T-helper 9 cell (primary cell): Measurements from ENCODE around the gene PPFIA1.

Experiments
- DNase-seq: peaks from one replicate; pipeline ENCODE4 v3.0.0-alpha.2; 2020
- total RNA-seq, 2 donors: gene quantifications; one replicate each; lab custom pipeline; 2026; lab: John Stamatoyannopoulos, UW

Gene PPFIA1
- 49.5 to 87.0 reads per million in 2 donors for total RNA-seq

DNA sequence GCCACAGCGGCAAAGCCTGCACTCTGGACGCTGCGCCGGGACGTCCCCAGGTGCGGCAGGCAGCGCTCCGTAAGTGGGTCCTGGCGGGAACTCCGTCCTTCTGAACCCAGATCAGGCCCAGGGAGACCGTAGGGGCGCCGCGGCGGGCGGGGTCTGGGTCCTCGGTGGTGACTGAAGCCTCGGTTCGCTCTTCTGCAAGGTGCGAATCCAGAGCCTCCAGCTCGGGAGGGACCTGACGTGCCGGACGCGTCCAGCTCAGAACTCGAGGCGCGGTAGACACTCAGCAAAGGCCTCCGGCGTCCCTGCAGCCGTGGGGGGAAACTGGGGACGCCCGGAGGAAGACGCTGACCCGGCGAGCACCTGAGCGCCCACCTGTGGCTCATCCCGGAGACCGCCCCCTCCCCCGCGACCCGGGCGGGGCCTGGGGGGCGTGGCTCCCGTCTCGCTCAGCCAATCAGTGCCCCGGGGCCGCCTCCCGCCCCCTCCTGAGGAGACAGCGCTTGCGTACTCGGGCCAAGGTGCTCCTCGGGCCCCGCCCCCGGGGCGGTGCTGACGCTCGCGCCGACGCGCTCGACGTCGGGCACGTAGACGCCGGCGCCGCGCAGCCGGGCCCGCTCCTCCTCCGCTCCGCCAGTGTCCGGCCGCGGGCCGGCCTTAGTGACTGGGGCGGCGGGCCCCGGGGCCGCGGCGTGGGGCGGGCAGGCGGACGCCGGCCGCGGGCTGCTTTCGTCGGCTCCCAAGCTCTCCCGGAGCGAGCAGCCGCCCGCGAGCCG, at the start of gene PPFIA1:
Gene PPFIA1 (plus strand): TSS at position 587 of the 773 bp plus-strand sequence. CDS start 1,483 bp downstream, outside the sequence.
- DNase-seq, result peak; percentile 94

DNA sequence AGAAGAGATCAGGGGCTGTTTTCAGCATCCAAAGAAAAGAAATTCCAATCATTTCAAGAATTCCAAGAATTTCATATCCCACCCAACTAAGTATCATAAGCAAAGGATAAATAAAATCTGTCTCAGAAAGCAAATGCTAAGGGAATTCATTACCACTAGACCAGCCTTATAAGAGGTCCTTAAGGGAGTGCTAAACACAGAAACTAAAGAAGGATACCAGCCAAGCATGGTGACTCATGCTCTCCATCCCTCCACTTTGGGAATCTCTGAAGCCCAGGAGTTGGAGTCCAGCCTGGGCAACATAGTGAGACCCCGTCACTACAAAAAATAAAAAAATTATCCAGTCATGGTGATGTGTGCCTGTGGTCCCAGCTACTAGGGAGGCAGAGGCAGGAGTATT, 49.6 kb upstream of the PPFIA1 start:
- no peak for DNase-seq

DNA sequence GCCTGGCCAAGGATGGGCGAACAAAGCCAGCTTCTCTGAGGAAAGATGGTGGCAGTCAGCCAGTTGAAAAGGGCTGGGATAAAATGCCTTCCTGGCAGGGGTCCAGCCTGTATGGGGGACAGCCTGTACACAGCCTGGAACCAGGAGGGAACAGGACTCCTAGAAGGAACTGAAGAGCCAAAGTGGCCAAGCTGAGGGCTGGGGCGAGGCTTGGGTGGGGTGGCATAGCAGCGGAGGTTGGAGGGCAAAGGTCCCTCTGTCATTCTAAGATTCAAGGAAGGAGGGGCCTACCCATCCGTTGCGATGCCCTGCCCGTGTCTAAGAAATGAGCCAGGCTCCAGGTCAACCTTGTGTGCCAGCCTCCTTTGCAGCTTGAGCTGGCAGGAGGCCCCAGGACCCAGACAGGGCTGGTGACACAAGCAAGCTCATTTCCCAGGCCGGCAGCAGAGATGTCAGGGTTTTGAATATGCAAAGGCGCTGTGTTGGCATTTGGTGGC, 44.8 kb upstream of the PPFIA1 start:
- DNase-seq, result no peak

DNA sequence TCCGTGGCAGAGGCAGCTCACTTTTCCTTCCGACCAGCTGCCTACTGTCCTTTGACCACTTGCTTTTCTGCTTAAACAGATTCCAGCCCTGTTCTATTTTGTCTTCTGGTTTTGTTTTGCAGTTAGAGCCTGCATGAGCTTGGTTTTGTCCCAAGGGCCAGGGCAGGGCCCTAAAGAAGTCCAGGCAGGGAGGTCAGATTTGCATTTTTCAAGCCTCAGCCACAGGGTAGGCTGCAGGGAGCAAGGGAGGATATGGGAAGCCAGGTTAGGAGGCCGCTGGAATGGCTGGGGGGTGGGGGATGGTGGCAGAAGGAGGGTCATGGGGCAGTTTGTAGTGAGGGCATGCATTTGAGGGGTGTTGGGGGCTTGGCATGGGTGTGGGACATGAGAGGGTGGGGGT, 44.3 kb upstream of the PPFIA1 start:
- no peak for DNase-seq

DNA sequence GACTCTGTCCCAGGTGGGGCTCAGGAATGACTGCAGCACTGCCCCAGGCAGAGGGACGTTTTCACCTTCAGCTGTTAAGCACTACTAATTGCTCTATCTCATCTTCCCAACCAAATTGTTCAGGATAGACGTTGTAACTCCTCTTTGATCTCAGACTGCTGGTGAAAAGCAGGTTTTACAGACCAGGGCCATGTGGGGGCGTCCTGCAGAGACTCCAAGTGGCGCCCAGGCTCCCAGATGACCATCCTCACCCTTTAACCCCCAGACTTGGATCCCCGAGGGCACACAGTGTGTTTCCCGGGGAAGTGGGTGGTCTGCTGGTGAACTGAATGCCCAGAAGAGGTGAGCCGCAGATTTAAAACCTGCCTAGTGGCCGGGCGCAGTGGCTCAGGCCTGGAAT, 43.5 kb upstream of the PPFIA1 start:
- DNase-seq, result no peak

DNA sequence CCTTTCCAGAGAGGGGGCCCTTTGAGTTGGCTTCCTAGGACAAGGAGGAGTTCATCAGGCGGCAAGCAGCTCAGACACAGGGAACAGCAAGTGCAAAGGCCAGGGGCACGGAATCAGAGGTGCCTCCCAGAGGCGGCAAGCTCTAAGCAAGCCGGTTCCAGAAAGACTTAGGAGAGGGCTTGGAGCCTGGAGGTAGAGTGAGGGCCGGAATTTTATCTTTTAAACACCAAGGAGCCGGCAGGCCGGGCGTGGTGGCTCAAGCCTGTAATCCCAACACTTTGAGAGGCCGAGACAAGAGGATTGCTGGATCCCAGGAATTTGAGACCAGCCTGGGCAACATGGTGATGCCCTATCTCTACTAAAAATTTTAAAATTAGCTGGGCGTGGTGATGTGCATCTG, 40.8 kb upstream of the PPFIA1 start:
- DNase-seq, result no peak

DNA sequence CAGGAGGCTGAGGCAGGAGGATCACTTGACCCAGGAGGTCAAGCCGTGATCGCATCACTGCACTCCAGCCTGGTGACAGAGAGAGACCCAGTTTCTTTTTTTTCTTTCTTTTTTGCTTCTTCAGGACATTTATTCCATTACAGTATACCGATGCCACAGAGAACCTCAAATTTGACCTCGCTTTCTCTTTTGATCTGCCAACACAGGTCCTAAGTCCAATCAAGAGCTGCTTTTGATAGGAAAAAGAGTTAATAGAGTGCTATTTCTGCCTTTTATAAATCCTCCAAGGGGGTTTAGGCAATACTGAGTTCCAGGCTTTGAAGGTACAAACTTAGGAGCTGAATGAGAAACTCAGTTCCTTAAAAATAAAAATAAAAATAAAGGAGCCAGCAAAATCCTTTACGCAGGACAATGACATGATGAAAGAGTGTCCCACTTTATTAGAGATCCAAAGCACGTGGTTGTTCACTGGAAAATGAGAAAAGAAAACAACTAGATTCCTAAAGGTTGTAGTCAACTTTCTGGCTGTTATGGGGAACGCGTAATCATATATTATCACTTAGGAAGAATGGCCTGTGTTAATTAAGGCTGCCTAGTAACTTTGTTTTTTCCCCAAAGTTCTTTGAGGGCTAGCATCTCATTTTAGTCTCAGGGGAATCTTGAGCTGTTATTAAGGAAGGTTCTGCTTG, 40.2 kb upstream of the PPFIA1 start:
- DNase-seq, result no peak

DNA sequence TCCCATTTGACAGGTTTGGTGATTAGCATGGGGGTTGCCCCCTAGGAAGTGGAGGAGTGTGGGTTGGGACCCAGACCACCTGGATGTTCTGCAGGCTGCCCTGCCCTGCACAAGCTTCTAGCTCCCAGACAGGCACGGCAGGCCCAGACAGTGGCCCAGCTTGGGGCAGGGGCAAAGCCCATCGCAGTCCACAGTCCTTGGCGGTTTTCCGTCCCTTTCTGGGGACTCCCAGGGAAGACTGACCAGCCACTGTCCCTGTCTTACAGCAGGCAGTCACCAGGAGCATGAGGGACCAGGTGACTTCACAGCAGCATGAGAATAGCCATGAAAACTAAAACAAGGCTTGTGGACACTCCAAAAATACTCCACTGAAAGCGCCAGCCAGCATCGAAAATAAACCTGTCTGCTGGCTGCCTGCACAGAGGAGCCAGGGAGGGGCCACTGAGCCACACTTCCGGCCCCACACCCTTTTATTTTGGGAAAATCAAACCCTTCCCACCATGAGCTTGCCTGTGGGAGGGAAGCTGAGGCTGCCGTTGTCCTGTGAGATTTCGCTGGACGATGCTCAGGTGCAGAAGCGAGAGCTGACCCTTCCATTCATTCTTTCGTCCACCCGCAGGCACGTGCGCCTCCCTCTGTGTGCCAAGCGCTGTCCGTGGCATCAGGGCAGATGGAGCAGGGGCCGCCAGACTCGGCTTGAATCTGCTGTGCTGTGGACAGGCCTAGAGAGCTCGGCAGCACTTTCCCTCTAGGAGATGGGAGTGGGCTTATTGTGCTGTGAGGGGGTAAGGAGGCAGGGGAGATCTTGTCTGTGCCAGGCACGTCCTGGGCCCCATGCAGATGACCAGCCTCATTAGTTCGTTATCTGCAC, 39.4 kb upstream of the PPFIA1 start:
- DNase-seq, result no peak

DNA sequence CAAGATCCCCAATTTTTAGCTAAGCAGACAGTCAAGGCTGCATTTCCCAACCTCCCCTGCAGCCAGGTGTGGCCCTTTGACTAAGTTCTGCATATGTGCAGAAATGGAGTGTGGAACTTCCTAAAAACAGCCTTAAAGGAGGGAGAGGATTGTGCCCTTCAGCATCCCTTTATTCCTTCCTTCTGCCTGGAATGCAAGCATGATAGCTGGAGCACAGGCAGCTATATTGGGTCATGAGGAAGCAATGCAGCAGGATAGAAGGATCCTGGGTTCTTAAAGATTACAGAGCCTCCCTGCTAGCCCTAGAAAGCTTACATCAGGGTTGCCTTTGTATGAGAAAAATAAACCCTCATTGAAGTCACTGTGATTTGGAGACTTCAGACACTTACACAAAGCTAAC, 37.5 kb upstream of the PPFIA1 start:
- DNase-seq, result no peak

DNA sequence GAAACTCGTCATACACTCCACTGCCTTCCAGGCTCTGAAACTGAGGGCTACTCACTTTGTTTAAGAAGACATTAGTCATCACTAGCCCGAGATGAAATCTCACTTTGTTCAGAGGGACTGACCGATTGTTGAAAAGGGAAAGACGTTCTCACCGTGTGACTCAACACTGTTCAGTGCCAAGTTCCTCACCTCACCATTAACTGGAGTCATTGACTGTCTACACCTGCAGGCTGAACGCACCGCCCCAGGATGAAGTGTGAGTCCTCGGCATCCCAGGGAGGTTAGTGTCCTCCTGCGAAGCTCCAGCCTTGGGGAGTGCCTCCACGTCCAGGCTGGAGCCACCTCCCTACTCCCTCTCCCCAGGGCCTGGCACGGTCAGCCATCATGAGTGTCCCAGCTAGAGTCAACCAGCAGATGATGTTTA, 37.0 kb upstream of the PPFIA1 start:
- DNase-seq, result no peak

DNA sequence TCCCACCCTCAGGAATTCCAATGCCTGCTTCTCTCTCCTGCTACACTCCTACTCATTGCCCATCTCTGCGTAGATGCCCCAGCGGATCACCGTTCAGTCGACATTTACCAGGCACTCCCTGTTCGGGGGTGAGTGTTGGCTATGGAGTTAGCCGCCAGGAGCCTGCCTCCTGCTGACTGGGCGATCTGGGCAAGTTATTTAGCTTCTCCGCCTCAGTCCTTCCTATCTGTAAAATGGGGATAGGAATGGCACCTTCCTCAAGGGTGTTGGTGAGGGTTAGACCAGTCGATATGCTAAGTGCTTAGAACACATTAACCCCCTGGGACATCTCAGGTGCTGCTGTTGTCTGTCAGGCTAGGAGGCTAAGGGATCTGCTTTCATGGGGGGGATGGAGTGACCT, 36.5 kb upstream of the PPFIA1 start:
- no peak for DNase-seq

DNA sequence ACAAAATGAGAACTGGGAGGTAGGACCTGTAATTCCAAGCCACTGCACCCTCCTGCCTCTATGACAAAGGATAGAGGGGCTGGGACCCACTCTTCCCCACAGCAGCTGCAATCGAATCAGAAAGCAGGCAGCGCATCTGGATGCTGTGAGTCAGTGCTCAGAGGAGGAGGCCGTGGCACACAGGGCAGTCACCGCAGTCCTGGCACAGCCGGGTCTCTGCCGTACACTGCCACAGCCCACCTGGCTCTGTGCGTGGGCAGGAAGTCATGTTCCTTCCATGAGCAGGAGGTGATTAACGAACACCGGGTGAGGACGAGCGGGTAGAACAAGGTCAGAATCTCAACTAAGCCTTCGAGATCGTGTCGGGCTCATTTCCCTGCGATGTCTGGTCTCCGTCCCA, 30.2 kb upstream of the PPFIA1 start:
- DNase-seq, result no peak

DNA sequence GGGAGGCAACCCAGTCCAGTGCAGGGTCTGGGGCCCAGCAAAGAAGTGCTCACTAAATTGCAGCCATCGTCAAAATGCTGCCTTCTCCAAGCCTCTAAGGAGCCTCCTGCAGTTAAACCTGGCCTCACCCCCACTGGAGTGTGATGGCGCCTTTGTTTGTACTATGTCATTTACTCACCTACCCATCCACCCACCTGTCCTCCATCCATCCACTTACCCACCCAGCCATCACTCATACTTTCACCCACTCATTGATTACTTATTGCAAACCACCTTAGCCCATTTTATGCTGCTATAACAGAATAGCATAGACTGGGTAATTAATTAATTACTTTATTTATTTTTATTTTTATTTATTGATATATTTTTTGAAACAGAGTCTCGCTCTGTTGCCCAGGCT, 28.8 kb upstream of the PPFIA1 start:
- no peak for DNase-seq

DNA sequence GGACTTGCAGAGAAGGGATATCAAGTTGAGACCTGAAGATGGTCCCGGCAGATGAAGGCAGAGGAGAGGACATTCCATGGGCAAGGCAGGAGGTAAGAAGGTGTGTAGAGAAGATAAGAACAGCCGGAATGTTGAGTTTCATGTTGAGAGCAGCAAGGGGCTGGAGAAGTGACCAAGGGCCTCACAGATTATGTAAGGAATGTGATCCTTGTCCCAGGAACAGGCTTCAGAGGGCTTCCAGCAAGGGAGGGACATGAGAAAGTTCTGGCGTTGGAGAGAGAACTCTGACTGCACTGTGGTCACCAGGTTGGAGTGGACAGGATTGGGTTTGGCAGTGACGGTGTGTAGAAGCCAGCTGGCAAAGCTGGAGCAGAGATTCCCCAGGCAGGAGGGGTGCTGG, 27.6 kb upstream of the PPFIA1 start:
- DNase-seq, result no peak

DNA sequence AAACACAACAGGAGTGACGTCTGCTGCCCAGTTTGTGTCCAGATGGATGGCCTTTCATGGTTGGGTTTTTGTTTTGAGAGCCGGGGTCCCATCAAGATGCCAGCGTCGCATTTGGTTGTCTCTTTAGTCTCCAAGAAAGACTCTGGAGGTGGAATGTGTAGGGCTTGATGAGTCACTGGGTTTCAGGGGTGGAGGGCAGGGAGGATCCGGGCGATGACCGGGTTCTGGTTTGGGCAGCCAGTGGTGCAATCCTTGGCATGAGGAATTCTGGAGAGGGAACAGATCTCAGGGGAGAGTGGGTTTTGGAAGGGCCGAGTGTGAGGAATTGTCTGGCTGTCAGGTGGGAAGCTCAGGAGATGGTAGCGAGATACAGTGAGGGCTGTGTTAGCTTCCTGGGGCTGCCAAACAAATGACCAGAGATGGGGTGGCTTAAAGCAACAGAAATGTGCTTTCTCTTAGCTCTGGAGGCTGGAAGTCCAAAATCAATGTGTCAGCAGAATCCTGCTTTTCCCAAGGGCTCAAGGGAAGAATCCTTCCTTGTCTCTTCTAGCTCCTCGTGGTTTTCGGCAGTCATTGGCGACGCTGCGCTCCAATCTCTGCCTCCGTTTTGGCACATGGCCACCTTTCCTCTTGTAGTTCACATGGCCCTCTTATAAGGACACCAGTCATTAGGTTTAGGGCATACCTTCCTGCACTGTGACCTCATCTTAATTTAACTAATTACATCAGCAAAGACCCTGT, 26.4 kb upstream of the PPFIA1 start:
- no peak for DNase-seq

DNA sequence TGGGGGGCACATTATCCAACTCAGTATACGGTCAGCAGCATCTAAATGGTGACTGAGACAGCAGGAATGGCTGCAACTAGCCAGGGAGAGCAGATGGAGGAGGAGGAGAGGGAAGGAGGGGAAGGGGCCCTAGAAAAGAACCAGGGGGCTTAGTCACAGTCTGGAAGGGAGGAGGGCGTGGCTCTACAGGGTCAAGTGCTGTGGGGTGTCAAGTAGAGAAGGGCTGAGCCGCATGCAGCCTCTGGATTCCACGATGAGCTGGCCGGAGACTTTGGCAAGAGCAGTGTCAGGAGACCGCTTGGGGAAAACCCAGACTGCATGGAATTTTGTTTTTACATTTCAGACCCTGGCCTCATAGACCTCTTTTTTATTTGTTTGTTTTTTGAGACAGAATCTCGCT, 25.8 kb upstream of the PPFIA1 start:
- no peak for DNase-seq

DNA sequence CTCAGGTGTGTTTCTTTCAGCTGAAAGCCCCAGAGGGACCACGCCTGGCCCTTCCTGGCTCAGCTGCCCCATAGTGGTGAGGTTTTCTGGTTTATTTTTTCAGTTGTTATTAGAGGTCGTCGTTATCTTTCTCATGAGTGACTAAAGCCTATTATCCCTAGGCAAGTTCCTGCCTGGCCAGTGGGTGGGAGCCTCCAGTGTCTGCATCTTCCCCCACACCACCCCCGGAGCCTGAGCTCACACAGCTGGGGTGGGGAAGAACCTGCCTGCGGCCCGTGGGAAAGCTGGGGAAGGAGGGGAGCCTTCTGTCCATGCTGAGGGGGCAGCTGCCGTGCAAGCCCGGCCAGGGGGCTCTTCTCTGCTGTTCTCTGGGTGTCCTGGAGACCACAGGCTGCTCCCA, 24.3 kb upstream of the PPFIA1 start:
- no peak for DNase-seq

DNA sequence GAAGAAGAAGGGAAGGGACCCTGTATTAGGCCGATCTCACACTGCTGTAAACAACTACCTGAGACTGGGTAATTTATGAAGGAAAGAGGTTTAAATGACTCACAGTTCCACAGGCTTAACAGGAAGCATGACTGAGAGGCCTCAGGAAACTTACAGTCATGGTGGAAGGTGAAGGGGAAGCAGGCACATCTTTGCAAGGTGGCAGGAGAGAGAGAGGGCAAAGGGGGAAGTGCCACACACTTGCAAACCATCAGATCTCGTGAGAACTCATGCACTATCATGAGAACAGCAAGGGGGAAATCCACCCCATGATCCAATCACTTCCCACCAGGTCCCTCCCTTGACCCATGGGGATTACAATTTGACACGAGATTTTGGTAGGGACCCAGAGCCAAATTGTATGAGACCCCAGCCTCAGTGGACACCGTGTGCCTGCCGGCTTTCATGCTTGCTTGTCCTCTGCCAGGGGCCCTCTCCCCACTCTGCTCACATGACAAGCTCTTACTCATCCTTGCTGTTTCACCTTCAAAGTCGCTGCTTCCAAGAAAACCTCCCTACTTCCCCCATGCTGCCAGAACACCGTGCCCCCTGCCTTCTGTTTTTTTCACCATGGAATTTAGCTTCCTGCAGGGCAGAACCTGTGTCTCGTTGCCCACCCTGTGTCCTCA, 23.3 kb upstream of the PPFIA1 start:
- no peak for DNase-seq

DNA sequence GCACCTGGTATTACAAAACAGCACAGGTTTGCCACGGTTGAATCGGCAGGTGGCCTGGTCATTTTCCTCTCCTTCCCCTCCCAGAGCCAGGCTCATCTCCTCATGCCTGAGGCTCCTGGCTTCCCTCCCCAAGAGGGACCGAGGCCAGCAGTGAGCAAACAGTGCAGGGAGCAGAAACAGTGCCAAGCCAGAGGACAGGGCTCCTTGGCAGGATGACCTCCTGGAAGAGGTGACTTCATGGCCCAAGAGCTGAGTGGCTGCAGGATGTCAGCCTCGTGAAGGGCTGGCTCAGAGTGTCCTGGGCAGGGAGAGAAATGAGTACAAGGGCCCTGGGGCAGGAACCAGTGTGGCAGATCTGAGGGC, 22.8 kb upstream of the PPFIA1 start:
- DNase-seq, result no peak

DNA sequence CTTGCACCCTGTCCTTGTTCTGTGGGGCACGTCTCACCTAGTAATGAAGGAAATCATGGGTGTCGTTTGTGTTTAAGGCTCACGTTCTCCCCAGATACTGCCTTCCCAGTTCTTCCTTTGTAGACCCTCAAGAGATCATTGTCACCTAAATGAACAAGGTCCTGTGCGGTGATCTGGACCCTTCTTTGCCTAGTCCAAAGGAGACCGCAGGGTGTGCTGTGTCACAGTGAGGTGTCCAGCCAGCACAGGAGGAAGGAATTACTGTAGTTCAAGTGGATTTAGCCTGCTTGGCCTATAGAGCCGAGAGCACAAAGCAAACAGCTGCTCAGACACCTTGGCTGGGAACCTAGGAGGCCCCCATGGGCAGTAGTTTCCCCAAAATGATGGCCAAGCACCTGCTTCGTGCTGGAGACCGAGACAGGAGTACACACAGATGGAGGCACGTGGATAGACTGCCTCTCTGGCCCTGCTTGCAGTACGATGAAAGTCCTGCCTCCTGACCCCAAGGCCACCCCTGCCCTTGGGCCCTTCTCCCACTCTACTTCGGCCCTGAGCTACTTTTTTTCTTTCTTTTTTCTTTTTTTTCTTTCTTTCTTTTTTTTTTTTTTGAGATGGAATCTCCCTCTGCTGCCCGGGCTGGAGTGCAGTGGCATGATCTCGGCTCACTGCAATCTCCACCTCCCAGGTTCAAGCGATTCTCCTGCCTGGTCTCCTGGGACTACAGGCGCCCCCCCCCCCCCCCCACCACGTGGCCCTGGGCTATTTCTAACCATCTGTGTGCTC, 19.4 kb upstream of the PPFIA1 start:
- DNase-seq, result no peak

DNA sequence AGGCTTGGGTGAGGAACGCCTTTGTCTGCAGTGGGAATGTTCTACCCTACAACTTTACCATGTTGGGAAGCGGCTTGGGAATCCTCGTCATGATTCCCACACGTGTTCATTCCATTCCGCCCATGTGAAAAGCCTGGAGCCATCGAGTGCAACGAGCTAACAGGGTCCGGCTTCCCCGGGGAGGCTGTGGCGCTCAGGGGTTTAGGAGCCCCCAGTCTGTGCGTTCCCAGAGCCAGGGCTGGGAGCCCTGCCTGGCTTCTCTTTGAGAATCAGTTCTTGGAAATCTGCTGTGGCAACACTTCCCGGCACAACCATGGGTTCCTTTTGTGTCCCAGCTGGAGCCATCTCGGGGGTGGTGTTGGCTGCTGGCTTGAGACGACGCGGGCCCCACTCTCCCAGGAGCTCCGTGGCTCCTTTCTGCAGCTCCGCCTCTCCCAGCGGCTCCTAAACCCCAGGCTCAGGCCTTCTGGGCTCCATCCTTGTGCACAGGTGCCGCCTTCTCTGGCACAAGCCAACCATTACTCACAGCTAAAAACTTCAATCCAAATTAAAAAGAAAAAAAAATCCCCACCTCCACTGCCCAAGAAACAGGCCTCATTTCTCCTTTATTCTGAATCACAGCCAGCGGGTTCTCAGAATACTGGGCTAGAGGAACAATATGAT, 18.7 kb upstream of the PPFIA1 start:
- no peak for DNase-seq
